Hepatocyte (in vitro differentiated cells): Measurements from ENCODE around the gene TMEM223. TPM values are rescaled to one million over a fixed set of nuclear protein-coding genes. Genes with fewer than 3 reads are reported as not detected.
"Not testable (repeated sequence)": the region's sequence is repeated elsewhere in the genome, so short reads cannot be mapped to it uniquely, and the experiment has no call there.

Experiments used
- DNase-seq: peaks from one replicate; pipeline ENCODE4 v3.0.0-alpha.2; 2016; ENCODE audit warnings: low spot score
- H2AFZ ChIP-seq: fragments of 200-600 bp; sonication (generic); 2 replicates; pipeline ENCODE4 v1.6.0; 2016; ENCODE audit warnings: antibody characterized with exemption, mild to moderate bottlenecking
- H3K27ac ChIP-seq: fragments of 200-600 bp; sonication (generic); 2 replicates; pipeline ENCODE4 v1.5.1; 2016; ENCODE audit warnings: mild to moderate bottlenecking
- H3K27me3 ChIP-seq: fragments of 200-600 bp; sonication (generic); 2 replicates; pipeline ENCODE4 v1.6.1; 2016
- H3K36me3 ChIP-seq: fragments of 200-600 bp; sonication (generic); replicated peaks from 2 replicates; pipeline ENCODE4 v1.5.1; 2016; ENCODE audit warnings: low read depth; ENCODE audit not compliant: insufficient read depth
- H3K4me1 ChIP-seq: fragments of 200-600 bp; sonication (generic); 2 replicates; pipeline ENCODE4 v1.5.1; 2016; ENCODE audit warnings: mild to moderate bottlenecking, moderate library complexity; ENCODE audit not compliant: insufficient read depth
- H3K4me2 ChIP-seq: fragments of 200-600 bp; sonication (generic); 2 replicates; pipeline ENCODE4 v1.6.0; 2016
- H3K4me3 ChIP-seq: fragments of 200-600 bp; sonication (generic); 2 replicates; pipeline ENCODE4 v1.5.1; 2016; ENCODE audit warnings: mild to moderate bottlenecking
- H3K79me2 ChIP-seq: fragments of 200-600 bp; sonication (generic); 2 replicates; pipeline ENCODE4 v1.6.0; 2017; ENCODE audit warnings: mild to moderate bottlenecking
- H3K9me2 ChIP-seq: fragments of 200-600 bp; sonication (generic); replicated peaks from 2 replicates; pipeline ENCODE4 v1.6.0; 2017; ENCODE audit warnings: mild to moderate bottlenecking; ENCODE audit not compliant: insufficient read depth
- H3K9me3 ChIP-seq: fragments of 200-600 bp; sonication (generic); 2 replicates; pipeline ENCODE4 v1.5.1; 2016; ENCODE audit warnings: low read depth, mild to moderate bottlenecking
- H4K20me1 ChIP-seq: fragments of 200-600 bp; sonication (generic); 2 replicates; pipeline ENCODE4 v1.6.0; 2016; ENCODE audit warnings: mild to moderate bottlenecking; ENCODE audit not compliant: insufficient read depth, poor library complexity, severe bottlenecking
- CTCF ChIP-seq: fragments of 200-600 bp; sonication (generic); IDR thresholded peaks from 2 replicates; pipeline ENCODE4 v1.5.1; 2016; ENCODE audit warnings: antibody characterized with exemption, mild to moderate bottlenecking; ENCODE audit not compliant: poor library complexity
- EZH2 ChIP-seq: fragments of 200-600 bp; sonication (generic); IDR thresholded peaks from 2 replicates; pipeline ENCODE4 v1.6.1; 2016; ENCODE audit warnings: antibody characterized with exemption, mild to moderate bottlenecking, borderline replicate concordance
- EZH2phosphoT487 ChIP-seq: fragments of 200-600 bp; sonication (generic); IDR thresholded peaks from one replicate; pipeline ENCODE4 v1.6.1; 2018; ENCODE audit warnings: antibody characterized with exemption, mild to moderate bottlenecking, low read depth, moderate library complexity; ENCODE audit not compliant: unreplicated experiment, severe bottlenecking
- WGBS: methylation state at CpG from one replicate; pipeline ENCODE4 v1.1.6; 2016; ENCODE audit warnings: low lambda C conversion rate; ENCODE audit errors: missing lambda C conversion rate; 5-methylcytosine and 5-hydroxymethylcytosine counted together
- polyA plus RNA-seq: library from polyadenylated mRNA; unstranded; fragments of >200 nt; fragmentation: Nextera tagmentation; extraction: Ambion mirVana; gene quantifications from 2 replicates; pipeline ENCODE4 v1.2.1, GENCODE V29; 2016
- total RNA-seq: library from RNA; depleted of rRNA; stranded (reverse); fragments of >200 nt; gene quantifications from 2 replicates; pipeline ENCODE4 v1.2.3, GENCODE V29; 2014

The TMEM223 gene
- total and polyA plus RNA-seq, 2 experiments from 2014 or later, result 28.4 to 30.3 TPM

- peak overlapping the region; percentile 94 for H3K4me2 ChIP-seq
- H4K20me1 ChIP-seq, result peaks cover 18% of the 10 kb centered on the region
- peak overlapping the region; percentile 34 for H2AFZ ChIP-seq
- H3K27me3 ChIP-seq, result no peaks in the 10 kb centered on the region
- peak overlapping the region; percentile 87 for H3K4me3 ChIP-seq
- no peaks in the 10 kb centered on the region for H3K36me3 ChIP-seq
- WGBS, result 1% methylated on average over 28 of the region's 33 CpGs
- H3K4me1 ChIP-seq, result peaks cover 15% of the 10 kb centered on the region
- H3K9me2 ChIP-seq, result no peaks in the 10 kb centered on the region
- DNase-seq, result no peak
- TF ChIP-seq EZH2phosphoT487 (no peak), CTCF (no peak), EZH2 (no peak)
- H3K79me2 ChIP-seq, result peaks cover 77% of the 10 kb centered on the region
- peak overlapping the region; percentile 95 for H3K27ac ChIP-seq
- no peaks in the 10 kb centered on the region for H3K9me3 ChIP-seq
Measured at GRCh38 chr11:62830904-62831519, 39.2 kb upstream of the TMEM223 start.

- not testable (repeated sequence) for H3K36me3 ChIP-seq, H3K4me3 ChIP-seq, H3K9me3 ChIP-seq, H3K4me2 ChIP-seq, H3K27me3 ChIP-seq, DNase-seq, H3K9me2 ChIP-seq, H2AFZ ChIP-seq, H3K27ac ChIP-seq
- WGBS, result 98% methylated on average over 8 of the region's 8 CpGs
- H4K20me1 ChIP-seq, result peaks cover 18% of the 10 kb centered on the region
- H3K4me1 ChIP-seq, result peaks cover 10% of the 10 kb centered on the region
- peaks cover 56% of the 10 kb centered on the region for H3K79me2 ChIP-seq
Measured at GRCh38 chr11:62828130-62828529, 36.3 kb upstream of the TMEM223 start.

- WGBS, result 98% methylated on average over 3 of the region's 3 CpGs
- Histone ChIP-seq H3K36me3 (peaks cover 8% of the 10 kb centered on the region), H3K27me3 (no peaks in the 10 kb centered on the region), H3K79me2 (peaks cover 25% of the 10 kb centered on the region), H3K4me2 (no peak overlapping the region), H3K9me3 (no peaks in the 10 kb centered on the region), H3K4me3 (no peak overlapping the region), H2AFZ (no peak overlapping the region), H3K4me1 (no peaks in the 10 kb centered on the region), H3K27ac (no peak overlapping the region), H4K20me1 (peaks cover 1% of the 10 kb centered on the region), H3K9me2 (no peaks in the 10 kb centered on the region)
- DNase-seq, result no peak
- no peak for TF ChIP-seq EZH2phosphoT487
- no peak for TF ChIP-seq EZH2
- TF ChIP-seq CTCF, result no peak
Measured at GRCh38 chr11:62823677-62824076, 31.9 kb upstream of the TMEM223 start.

- Histone ChIP-seq H3K79me2 (no peaks in the 10 kb centered on the region), H3K9me2 (no peaks in the 10 kb centered on the region), H4K20me1 (no peaks in the 10 kb centered on the region), H3K36me3 (peaks cover 3% of the 10 kb centered on the region), H3K27ac (no peak overlapping the region), H3K9me3 (no peaks in the 10 kb centered on the region), H2AFZ (no peak overlapping the region), H3K27me3 (no peaks in the 10 kb centered on the region), H3K4me1 (no peaks in the 10 kb centered on the region), H3K4me3 (no peak overlapping the region), H3K4me2 (no peak overlapping the region)
- no peak for DNase-seq
- 96% methylated on average over 4 of the region's 4 CpGs for WGBS
- TF ChIP-seq EZH2phosphoT487 (no peak), EZH2 (no peak), CTCF (no peak)
Measured at GRCh38 chr11:62817129-62817528, 25.3 kb upstream of the TMEM223 start.
